Measurements from ENCODE around the gene C15orf61. TPM values are rescaled to one million over a fixed set of nuclear protein-coding genes. Genes with fewer than 3 reads are reported as not detected.

Gene C15orf61
- total RNA-seq, 1 donor from 2014 or later, result 6.6 TPM

- H3K36me3 Mint-ChIP-seq (ENCODE audit: low read depth), result no peaks in the 10 kb centered on the region
- no peak overlapping the region for H3K4me3 Mint-ChIP-seq
- no peak overlapping the region for H3K27ac Mint-ChIP-seq
- no peaks in the 10 kb centered on the region for H3K9me3 Mint-ChIP-seq
- no peak for DNase-seq (ENCODE audit: low spot score)
- intact Hi-C loops (cut with micrococcal nuclease), result no loop called here
- peaks cover 6% of the 10 kb centered on the region for H3K27me3 Mint-ChIP-seq (ENCODE audit: insufficient read depth)
- no peaks in the 10 kb centered on the region for H3K4me1 Mint-ChIP-seq (ENCODE audit: low read depth)
These were observed 15.0 kb upstream of the C15orf61 start for GRCh38 chr15:67505675-67506572.

- Mint-ChIP-seq H3K9me3 (no peaks in the 10 kb centered on the region), H3K36me3 (ENCODE audit: low read depth) (no peaks in the 10 kb centered on the region), H3K4me1 (ENCODE audit: low read depth) (peaks cover 5% of the 10 kb centered on the region), H3K4me3 (no peak overlapping the region), H3K27ac (no peak overlapping the region), H3K27me3 (ENCODE audit: insufficient read depth) (peaks cover 2% of the 10 kb centered on the region)
- intact Hi-C loops (cut with micrococcal nuclease), result no loop called here
- no peak for DNase-seq (ENCODE audit: low spot score)
These were observed 13.9 kb upstream of the C15orf61 start for GRCh38 chr15:67506775-67507747.

GRCh38 chr15:67508407-67508806, 12.5 kb upstream of the C15orf61 start:
- H3K4me1 Mint-ChIP-seq (ENCODE audit: low read depth), result peaks cover 5% of the 10 kb centered on the region
- H3K36me3 Mint-ChIP-seq (ENCODE audit: low read depth), result no peaks in the 10 kb centered on the region
- no peak for DNase-seq (ENCODE audit: low spot score)
- H3K4me3 Mint-ChIP-seq, result no peak overlapping the region
- intact Hi-C loops (cut with micrococcal nuclease), result no loop called here
- no peak overlapping the region for H3K27ac Mint-ChIP-seq
- no peaks in the 10 kb centered on the region for H3K9me3 Mint-ChIP-seq
- H3K27me3 Mint-ChIP-seq (ENCODE audit: insufficient read depth), result peaks cover 2% of the 10 kb centered on the region

- Mint-ChIP-seq H3K27me3 (ENCODE audit: insufficient read depth) (peaks cover 2% of the 10 kb centered on the region), H3K4me1 (ENCODE audit: low read depth) (peaks cover 5% of the 10 kb centered on the region), H3K9me3 (no peaks in the 10 kb centered on the region), H3K27ac (no peak overlapping the region), H3K36me3 (ENCODE audit: low read depth) (no peaks in the 10 kb centered on the region), H3K4me3 (no peak overlapping the region)
- DNase-seq (ENCODE audit: low spot score), result no peak
- intact Hi-C loops (cut with micrococcal nuclease), result no loop called here
These were observed 11.0 kb upstream of the C15orf61 start for GRCh38 chr15:67509918-67510317.

- no peak overlapping the region for H3K4me3 Mint-ChIP-seq
- peaks cover 2% of the 10 kb centered on the region for H3K36me3 Mint-ChIP-seq (ENCODE audit: low read depth)
- peaks cover 5% of the 10 kb centered on the region for H3K4me1 Mint-ChIP-seq (ENCODE audit: low read depth)
- H3K9me3 Mint-ChIP-seq, result no peaks in the 10 kb centered on the region
- peaks cover 2% of the 10 kb centered on the region for H3K27me3 Mint-ChIP-seq (ENCODE audit: insufficient read depth)
- intact Hi-C loops (cut with micrococcal nuclease), result no loop called here
- DNase-seq (ENCODE audit: low spot score), result no peak
- H3K27ac Mint-ChIP-seq, result no peak overlapping the region
These were observed 10.2 kb upstream of the C15orf61 start for GRCh38 chr15:67510597-67511190.

- H3K36me3 Mint-ChIP-seq (ENCODE audit: low read depth), result peaks cover 2% of the 10 kb centered on the region
- H3K4me1 Mint-ChIP-seq (ENCODE audit: low read depth), result peaks cover 5% of the 10 kb centered on the region
- intact Hi-C loops (cut with micrococcal nuclease), result no loop called here
- peaks cover 2% of the 10 kb centered on the region for H3K27me3 Mint-ChIP-seq (ENCODE audit: insufficient read depth)
- H3K27ac Mint-ChIP-seq, result no peak overlapping the region
- no peak for DNase-seq (ENCODE audit: low spot score)
- no peaks in the 10 kb centered on the region for H3K9me3 Mint-ChIP-seq
- no peak overlapping the region for H3K4me3 Mint-ChIP-seq
These were observed 9.3 kb upstream of the C15orf61 start for GRCh38 chr15:67511606-67512005.

GRCh38 chr15:67512140-67512539, 8.8 kb upstream of the C15orf61 start:
- Mint-ChIP-seq H3K4me3 (no peak overlapping the region), H3K4me1 (ENCODE audit: low read depth) (peaks cover 5% of the 10 kb centered on the region), H3K27ac (no peak overlapping the region), H3K9me3 (no peaks in the 10 kb centered on the region), H3K27me3 (ENCODE audit: insufficient read depth) (peaks cover 2% of the 10 kb centered on the region), H3K36me3 (ENCODE audit: low read depth) (peaks cover 2% of the 10 kb centered on the region)
- no peak for DNase-seq (ENCODE audit: low spot score)
- intact Hi-C loops (cut with micrococcal nuclease), result no loop called here

GRCh38 chr15:67512933-67513714, 7.8 kb upstream of the C15orf61 start:
- peaks cover 2% of the 10 kb centered on the region for H3K27me3 Mint-ChIP-seq (ENCODE audit: insufficient read depth)
- peaks cover 2% of the 10 kb centered on the region for H3K36me3 Mint-ChIP-seq (ENCODE audit: low read depth)
- no peaks in the 10 kb centered on the region for H3K9me3 Mint-ChIP-seq
- intact Hi-C loops (cut with micrococcal nuclease), result no loop called here
- H3K4me1 Mint-ChIP-seq (ENCODE audit: low read depth), result peaks cover 5% of the 10 kb centered on the region
- H3K27ac Mint-ChIP-seq, result no peak overlapping the region
- H3K4me3 Mint-ChIP-seq, result no peak overlapping the region
- no peak for DNase-seq (ENCODE audit: low spot score)

GRCh38 chr15:67515090-67515489, 5.8 kb upstream of the C15orf61 start:
- H3K27me3 Mint-ChIP-seq (ENCODE audit: insufficient read depth), result no peaks in the 10 kb centered on the region
- peaks cover 5% of the 10 kb centered on the region for H3K4me1 Mint-ChIP-seq (ENCODE audit: low read depth)
- H3K4me3 Mint-ChIP-seq, result no peak overlapping the region
- H3K9me3 Mint-ChIP-seq, result no peaks in the 10 kb centered on the region
- H3K27ac Mint-ChIP-seq, result peak overlapping the region; percentile 55
- intact Hi-C loops (cut with micrococcal nuclease), result no loop called here
- no peak for DNase-seq (ENCODE audit: low spot score)
- H3K36me3 Mint-ChIP-seq (ENCODE audit: low read depth), result peaks cover 2% of the 10 kb centered on the region

GRCh38 chr15:67515557-67515956, 5.4 kb upstream of the C15orf61 start:
- no peak overlapping the region for H3K27ac Mint-ChIP-seq
- no peaks in the 10 kb centered on the region for H3K9me3 Mint-ChIP-seq
- H3K4me1 Mint-ChIP-seq (ENCODE audit: low read depth), result peaks cover 5% of the 10 kb centered on the region
- intact Hi-C loops (cut with micrococcal nuclease), result no loop called here
- no peak overlapping the region for H3K4me3 Mint-ChIP-seq
- no peak for DNase-seq (ENCODE audit: low spot score)
- peaks cover 2% of the 10 kb centered on the region for H3K36me3 Mint-ChIP-seq (ENCODE audit: low read depth)
- no peaks in the 10 kb centered on the region for H3K27me3 Mint-ChIP-seq (ENCODE audit: insufficient read depth)

- Mint-ChIP-seq H3K4me3 (peak overlapping the region; percentile 84), H3K36me3 (ENCODE audit: low read depth) (peaks cover 5% of the 10 kb centered on the region), H3K27me3 (ENCODE audit: insufficient read depth) (no peaks in the 10 kb centered on the region), H3K9me3 (no peaks in the 10 kb centered on the region), H3K27ac (peak overlapping the region; percentile 81), H3K4me1 (ENCODE audit: low read depth) (peaks cover 25% of the 10 kb centered on the region)
- intact Hi-C loops (cut with micrococcal nuclease), result loop anchor here (1.0 to 10.0 kb wide), 7 partner anchors 21 to 534 kb away; partner anchors contain the start of genes AAGAB, IQCH, PIAS1 and RNU6-1
- no peak for DNase-seq (ENCODE audit: low spot score)
These were observed 456 bp upstream of the C15orf61 start for GRCh38 chr15:67520321-67521028.
